ENCODE results near the gene SPINT3. TPM values are rescaled to one million over a fixed set of nuclear protein-coding genes. Genes with fewer than 3 reads are reported as not detected.

Gene SPINT3
- total and polyA plus RNA-seq, 2 of the 8 experiments (the other 6 are each of a cell fraction or from before 2014, with no cell fraction given) = not detected

- Histone ChIP-seq H3K79me1 (ENCODE audit: low read depth, low read length) (no peaks in the 10 kb centered on the region), H4K5ac (ENCODE audit: insufficient read length, low read depth, low read length) (no peak overlapping the region), H3K27me3 (replicated peaks in 1 of 4; ENCODE audit: control insufficient read depth in 3 of 4, extremely low read depth in 1 of 4, insufficient read depth in 3 of 4, low read length in 3 of 4) (no peaks in the 10 kb centered on the region; a peak in 2 of 7 replicates), H3K27ac (ENCODE audit: low read depth, low read length) (no peak overlapping the region), H2BK20ac (ENCODE audit: low read length) (no peak overlapping the region), H2BK15ac (ENCODE audit: low read length) (no peak overlapping the region), H3K56ac (replicated peaks; ENCODE audit: insufficient read length, low read depth, low read length) (no peak overlapping the region), H3K18ac (ENCODE audit: extremely low read depth, low read length) (no peak overlapping the region), H3K23me2 (ENCODE audit: low read depth, low read length) (peaks cover 9% of the 10 kb centered on the region; the same call in 1 of the 2 replicates), H3K9me3 (ENCODE audit: insufficient read depth in 2 of 2, low read depth in 1 of 2, low read length in 1 of 2) (no peaks in the 10 kb centered on the region), H3K4ac (replicated peaks; ENCODE audit: insufficient read length, low read depth, low read length) (no peak overlapping the region), H3K23ac (ENCODE audit: insufficient read length) (no peak overlapping the region), H3K79me2 (ENCODE audit: control insufficient read depth in 1 of 2, insufficient read depth in 2 of 2, low read length in 2 of 2) (no peaks in the 10 kb centered on the region), H4K8ac (ENCODE audit: extremely low read depth, insufficient read depth, low read length) (no peak overlapping the region), H2BK12ac (ENCODE audit: low read depth, low read length) (no peak overlapping the region), H3K4me1 (replicated peaks in 1 of 4; ENCODE audit: control insufficient read depth in 3 of 4, insufficient read depth in 4 of 4, low read length in 3 of 4) (peaks cover 0 to 10% (median 2%) of the 10 kb centered on the region in 4 experiments; a peak in 5 of 7 replicates), H3K14ac (ENCODE audit: insufficient read length) (no peak overlapping the region), H4K91ac (replicated peaks; ENCODE audit: insufficient read length, low read length) (no peak overlapping the region), H3K4me2 (ENCODE audit: insufficient read depth in 1 of 2, low read depth in 2 of 2, low read length in 2 of 2) (no peak overlapping the region), H3K36me3 (ENCODE audit: control insufficient read depth in 2 of 4, insufficient read depth in 4 of 4, low read length in 3 of 4) (no peaks in the 10 kb centered on the region), H2AFZ (ENCODE audit: low read length) (peak overlapping the region; percentile 44; the same call in 1 of the 2 replicates), H2BK5ac (ENCODE audit: low read depth, low read length) (no peak overlapping the region), H3K9ac (replicated peaks in 1 of 4; ENCODE audit: extremely low read depth in 1 of 4, low read depth in 3 of 4, low read length in 3 of 4) (no peak overlapping the region), H2BK120ac (replicated peaks; ENCODE audit: low read depth, low read length) (no peak overlapping the region), H4K20me1 (replicated peaks in 1 of 2; ENCODE audit: control insufficient read depth in 1 of 2, insufficient read depth in 2 of 2, low read length in 2 of 2) (no peaks in the 10 kb centered on the region), H3K4me3 (ENCODE audit: extremely low read depth in 1 of 4, insufficient read depth in 2 of 4, low read depth in 3 of 4, low read length in 4 of 4) (no peak overlapping the region), H2AK5ac (ENCODE audit: low read depth, low read length) (no peak overlapping the region)
- CTCF ChIA-PET (ENCODE audit: partially characterized antibody) = interaction anchor here (0.7 to 18.5 kb wide), 14 partner anchors 8 to 305 kb away, joined by 3 to 317 read pairs (median 4); partner anchors contain the start of genes SYS1 and WFDC6
- FAIRE-seq = no peak
- WGBS, 2 experiments (ENCODE audit: extremely low coverage in 1 of 2, insufficient coverage in 1 of 2, insufficient read length in 1 of 2, insufficient replicate concordance in 2 of 2, low coverage in 1 of 2, low lambda C conversion rate in 2 of 2, missing lambda C conversion rate in 1 of 2) = 64% methylated on average over 1 of the region's 1 CpG; no CpG with 5 or more reads in 1 of the 2 experiments
- POLR2A ChIA-PET (ENCODE audit: partially characterized antibody) = interaction anchor here (0.6 to 0.8 kb wide), 2 partner anchors 12 to 13 kb away, joined by 3 to 4 read pairs; no protein-coding TSS in a partner anchor
- no peak for DNase-seq (ENCODE audit: low read depth in 1 of 2, low spot score in 2 of 2)
- no peak for TF ChIP-seq CBX5 (IDR thresholded peaks at IDR 0.05; ENCODE audit: low read depth, low read length)
- no peak for TF ChIP-seq SP2 (IDR thresholded peaks at IDR 0.05; ENCODE audit: low read length)
- TF ChIP-seq SAP30 (IDR thresholded peaks at IDR 0.05; ENCODE audit: insufficient read depth, insufficient replicate concordance, low read length) = no peak
- TF ChIP-seq EP300 (IDR thresholded peaks at IDR 0.05; ENCODE audit: borderline replicate concordance in 1 of 2, low read depth in 2 of 2, low read length in 2 of 2) = no peak
- TF ChIP-seq YY1 (IDR thresholded peaks at IDR 0.05; ENCODE audit: low read depth, low read length) = no peak
- TF ChIP-seq EZH2 (IDR thresholded peaks at IDR 0.05; ENCODE audit: low read depth, low read length, severe bottlenecking) = no peak
- TF ChIP-seq KDM5A (IDR thresholded peaks at IDR 0.05; ENCODE audit: low read length) = no peak
- TF ChIP-seq BCL11A (IDR thresholded peaks at IDR 0.05; ENCODE audit: low read depth in 2 of 2, low read length in 2 of 2) = no peak
- TF ChIP-seq TAF7 (optimal IDR thresholded peaks at IDR 0.05; ENCODE audit: borderline replicate concordance, low read depth, low read length) = no peak
- no peak for TF ChIP-seq POLR2A (IDR thresholded peaks at IDR 0.05; ENCODE audit: control extremely low read depth in 1 of 2, low read depth in 2 of 2, low read length in 2 of 2)
- TF ChIP-seq GTF2F1 (IDR thresholded peaks at IDR 0.05; ENCODE audit: borderline replicate concordance, low read depth, low read length) = no peak
- TF ChIP-seq HDAC6 (IDR thresholded peaks at IDR 0.05; ENCODE audit: low read depth, low read length) = no peak
Observed at GRCh38 chr20:45465491-45466266, 49.7 kb downstream of the SPINT3 start.
